ENCODE data around the gene RPS6KC1. TPM values are rescaled to one million over a fixed set of nuclear protein-coding genes. Genes with fewer than 3 reads are reported as not detected.
"Not testable (repeated sequence)": the region's sequence is repeated elsewhere in the genome, so short reads cannot be mapped to it uniquely, and the experiment has no call there.

Gene RPS6KC1
- total and polyA plus RNA-seq, 5 experiments from 2014 or later = 5.1 to 15.6 (median 5.9) TPM

GRCh38 chr1:213150090-213150489, 99.0 kb downstream of the RPS6KC1 start:
- POLR2A ChIA-PET, H3K4me3 Mint-ChIP-seq, DNase-seq, ATAC-seq, H3K27me3 Mint-ChIP-seq, H3K27ac Mint-ChIP-seq: not testable (repeated sequence)
- H3K36me3 Mint-ChIP-seq = peaks cover 42 to 55% (median 49%) of the 10 kb centered on the region in 3 donors
- peaks cover 4 to 41% (median 20%) of the 10 kb centered on the region in 9 donors for H3K9me3 Mint-ChIP-seq
- peaks cover 0 to 27% (median 10%) of the 10 kb centered on the region in 4 donors for H3K4me1 Mint-ChIP-seq

- POLR2A ChIA-PET = no interaction called here
- no peak overlapping the region for H3K27ac Mint-ChIP-seq
- no peak for ATAC-seq
- H3K4me1 Mint-ChIP-seq = peaks cover 0 to 10% (median 7%) of the 10 kb centered on the region in 4 donors
- H3K4me3 Mint-ChIP-seq = no peak overlapping the region
- H3K9me3 Mint-ChIP-seq = peaks cover 0 to 31% (median 9%) of the 10 kb centered on the region in 9 donors
- DNase-seq = no peak
- H3K36me3 Mint-ChIP-seq = peaks cover 35 to 51% (median 47%) of the 10 kb centered on the region in 3 donors
- H3K27me3 Mint-ChIP-seq = no peaks in the 10 kb centered on the region
Observed at GRCh38 chr1:213154056-213154685, 103.1 kb downstream of the RPS6KC1 start.

- Mint-ChIP-seq H3K9me3 (peaks cover 0 to 18% (median 4%) of the 10 kb centered on the region in 9 donors), H3K27me3 (no peaks in the 10 kb centered on the region), H3K4me3 (no peak overlapping the region), H3K36me3 (peaks cover 24 to 49% (median 38%) of the 10 kb centered on the region in 3 donors), H3K27ac (no peak overlapping the region), H3K4me1 (peaks cover 0 to 2% (median under 1%) of the 10 kb centered on the region in 4 donors)
- POLR2A ChIA-PET = no interaction called here
- no peak for DNase-seq
- ATAC-seq = no peak
Observed at GRCh38 chr1:213159376-213159775, 108.3 kb downstream of the RPS6KC1 start.

GRCh38 chr1:213160442-213160841, 109.4 kb downstream of the RPS6KC1 start:
- Mint-ChIP-seq H3K36me3 (peaks cover 21 to 48% (median 39%) of the 10 kb centered on the region in 3 donors), H3K9me3 (peaks cover 0 to 16% (median 2%) of the 10 kb centered on the region in 9 donors)
- H3K4me3 Mint-ChIP-seq, DNase-seq, H3K27ac Mint-ChIP-seq, POLR2A ChIA-PET, H3K4me1 Mint-ChIP-seq, ATAC-seq, H3K27me3 Mint-ChIP-seq: not testable (repeated sequence)

GRCh38 chr1:213162338-213162737, 111.3 kb downstream of the RPS6KC1 start:
- Mint-ChIP-seq H3K27ac (no peak overlapping the region), H3K36me3 (peaks cover 7 to 39% (median 26%) of the 10 kb centered on the region in 3 donors), H3K4me1 (peaks cover 0 to 3% (median under 1%) of the 10 kb centered on the region in 4 donors), H3K27me3 (no peaks in the 10 kb centered on the region), H3K9me3 (peaks cover 0 to 5% (median 0%) of the 10 kb centered on the region in 9 donors), H3K4me3 (no peak overlapping the region)
- DNase-seq = no peak
- ATAC-seq = no peak
- POLR2A ChIA-PET = no interaction called here

- DNase-seq = no peak
- Mint-ChIP-seq H3K27me3 (no peaks in the 10 kb centered on the region), H3K4me3 (no peak overlapping the region), H3K27ac (no peak overlapping the region), H3K36me3 (peaks cover 2 to 36% (median 20%) of the 10 kb centered on the region in 3 donors), H3K9me3 (peaks cover 0 to 5% (median 0%) of the 10 kb centered on the region in 9 donors), H3K4me1 (peaks cover 0 to 3% (median under 1%) of the 10 kb centered on the region in 4 donors)
- POLR2A ChIA-PET = no interaction called here
- ATAC-seq = no peak
Observed at GRCh38 chr1:213162862-213163261, 111.8 kb downstream of the RPS6KC1 start.

GRCh38 chr1:213163278-213163711, 112.3 kb downstream of the RPS6KC1 start:
- POLR2A ChIA-PET = no interaction called here
- no peak for DNase-seq
- Mint-ChIP-seq H3K4me3 (no peak overlapping the region), H3K27ac (no peak overlapping the region), H3K27me3 (no peaks in the 10 kb centered on the region), H3K4me1 (peaks cover 0 to 3% (median under 1%) of the 10 kb centered on the region in 4 donors), H3K9me3 (peaks cover 0 to 5% (median 0%) of the 10 kb centered on the region in 9 donors), H3K36me3 (peaks cover 0 to 32% (median 18%) of the 10 kb centered on the region in 3 donors)
- no peak for ATAC-seq

GRCh38 chr1:213164561-213164960, 113.5 kb downstream of the RPS6KC1 start:
- H3K36me3 Mint-ChIP-seq = peaks cover 0 to 27% (median 19%) of the 10 kb centered on the region in 3 donors
- no peak overlapping the region for H3K4me3 Mint-ChIP-seq
- DNase-seq (no peak), ATAC-seq (no peak)
- peaks cover 0 to 1% (median 0%) of the 10 kb centered on the region in 9 donors for H3K9me3 Mint-ChIP-seq
- H3K27ac Mint-ChIP-seq = no peak overlapping the region
- H3K27me3 Mint-ChIP-seq = no peaks in the 10 kb centered on the region
- H3K4me1 Mint-ChIP-seq = peaks cover 0 to 3% (median under 1%) of the 10 kb centered on the region in 4 donors
- POLR2A ChIA-PET = no interaction called here

GRCh38 chr1:213166852-213167251, 115.8 kb downstream of the RPS6KC1 start:
- POLR2A ChIA-PET = no interaction called here
- H3K36me3 Mint-ChIP-seq = peaks cover 0 to 17% (median 16%) of the 10 kb centered on the region in 3 donors
- peaks cover 0 to 3% (median under 1%) of the 10 kb centered on the region in 4 donors for H3K4me1 Mint-ChIP-seq
- no peaks in the 10 kb centered on the region for H3K9me3 Mint-ChIP-seq
- ATAC-seq (no peak), DNase-seq (no peak)
- H3K4me3 Mint-ChIP-seq = no peak overlapping the region
- no peaks in the 10 kb centered on the region for H3K27me3 Mint-ChIP-seq
- no peak overlapping the region for H3K27ac Mint-ChIP-seq

GRCh38 chr1:213171711-213172110, 120.7 kb downstream of the RPS6KC1 start:
- DNase-seq (no peak), ATAC-seq (no peak)
- Mint-ChIP-seq H3K4me3 (no peak overlapping the region), H3K36me3 (peaks cover 10 to 44% (median 40%) of the 10 kb centered on the region in 3 donors), H3K4me1 (no peaks in the 10 kb centered on the region), H3K9me3 (no peaks in the 10 kb centered on the region), H3K27ac (peak overlapping the region in 1 of 10 donors; percentile 23), H3K27me3 (no peaks in the 10 kb centered on the region)
- POLR2A ChIA-PET = no interaction called here

GRCh38 chr1:213176341-213176740, 125.3 kb downstream of the RPS6KC1 start:
- Mint-ChIP-seq H3K27me3 (no peaks in the 10 kb centered on the region), H3K27ac (no peak overlapping the region), H3K4me3 (no peak overlapping the region), H3K9me3 (peaks cover 0 to 13% (median 4%) of the 10 kb centered on the region in 9 donors), H3K36me3 (peaks cover 30 to 74% (median 61%) of the 10 kb centered on the region in 3 donors), H3K4me1 (no peaks in the 10 kb centered on the region)
- DNase-seq (no peak), ATAC-seq (no peak)
- POLR2A ChIA-PET = no interaction called here

- H3K4me1 Mint-ChIP-seq = no peaks in the 10 kb centered on the region
- H3K9me3 Mint-ChIP-seq = peaks cover 3 to 39% (median 14%) of the 10 kb centered on the region in 9 donors
- ATAC-seq (no peak), DNase-seq (no peak)
- H3K27me3 Mint-ChIP-seq = no peaks in the 10 kb centered on the region
- H3K4me3 Mint-ChIP-seq = no peak overlapping the region
- POLR2A ChIA-PET = no interaction called here
- no peak overlapping the region for H3K27ac Mint-ChIP-seq
- peaks cover 50 to 66% (median 59%) of the 10 kb centered on the region in 3 donors for H3K36me3 Mint-ChIP-seq
Observed at GRCh38 chr1:213179784-213180183, 128.7 kb downstream of the RPS6KC1 start.

GRCh38 chr1:213180833-213181232, 129.8 kb downstream of the RPS6KC1 start:
- no peak overlapping the region for H3K27ac Mint-ChIP-seq
- no peak for DNase-seq
- POLR2A ChIA-PET = no interaction called here
- peaks cover 56 to 66% (median 57%) of the 10 kb centered on the region in 3 donors for H3K36me3 Mint-ChIP-seq
- no peak for ATAC-seq
- no peaks in the 10 kb centered on the region for H3K27me3 Mint-ChIP-seq
- H3K9me3 Mint-ChIP-seq = peaks cover 13 to 50% (median 20%) of the 10 kb centered on the region in 9 donors
- peaks cover 0 to 2% (median under 1%) of the 10 kb centered on the region in 4 donors for H3K4me1 Mint-ChIP-seq
- H3K4me3 Mint-ChIP-seq = no peak overlapping the region
